Stimulated activated CD8-positive, alpha-beta memory T cell treated with anti-CD3 and anti-CD28 coated beads, Interleukin-2, amount 100 ng/mL, for 1 hour (primary cell): ENCODE data around the gene LAMA3.

Experiments
- DNase-seq, 2 donors: peaks; one replicate each; pipeline ENCODE4 v3.0.0-alpha.2; 2020; ENCODE audit warnings: low read depth in 2 of 2

Gene LAMA3

DNA sequence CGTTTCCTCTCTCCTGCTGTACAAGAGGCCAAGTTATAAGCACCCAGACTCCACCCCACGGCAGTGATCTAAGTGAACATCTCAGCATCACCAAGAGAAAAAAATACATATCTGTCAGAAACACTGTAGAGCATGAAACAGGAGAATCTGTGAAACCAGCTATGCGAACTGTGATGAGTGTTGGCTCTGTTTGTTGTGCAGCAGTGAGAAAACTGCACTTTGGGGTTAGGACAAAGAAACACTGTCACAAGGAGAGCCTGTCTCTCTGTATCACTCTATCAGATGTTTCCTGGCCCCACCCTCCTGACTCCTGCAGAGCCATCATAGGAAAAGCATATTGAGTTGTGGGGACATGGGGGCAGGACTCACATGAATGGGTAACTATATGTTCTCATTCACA lies 87.1 kb downstream of the LAMA3 start:
- no peak for DNase-seq

DNA sequence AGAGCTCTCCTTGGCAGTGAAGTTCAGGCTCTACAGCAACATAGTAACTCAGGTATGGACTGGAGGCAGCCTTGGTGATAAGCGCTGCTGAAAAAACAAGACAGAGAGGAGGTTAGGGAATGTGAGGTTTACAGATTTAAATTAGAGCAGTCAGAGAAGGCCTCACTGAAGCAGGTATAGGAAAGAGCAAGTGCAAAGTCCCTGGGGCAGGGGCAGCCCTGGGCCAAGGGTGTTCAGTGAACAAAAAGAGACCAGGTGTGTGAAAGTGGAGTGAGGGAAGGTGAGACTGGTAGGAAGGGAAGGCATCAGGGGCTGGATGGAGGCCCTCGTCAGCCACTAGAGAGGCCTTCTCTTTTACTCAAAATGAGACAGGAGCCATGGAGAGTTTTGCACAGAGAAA lies 89.6 kb downstream of the LAMA3 start:
- DNase-seq, result no peak

DNA sequence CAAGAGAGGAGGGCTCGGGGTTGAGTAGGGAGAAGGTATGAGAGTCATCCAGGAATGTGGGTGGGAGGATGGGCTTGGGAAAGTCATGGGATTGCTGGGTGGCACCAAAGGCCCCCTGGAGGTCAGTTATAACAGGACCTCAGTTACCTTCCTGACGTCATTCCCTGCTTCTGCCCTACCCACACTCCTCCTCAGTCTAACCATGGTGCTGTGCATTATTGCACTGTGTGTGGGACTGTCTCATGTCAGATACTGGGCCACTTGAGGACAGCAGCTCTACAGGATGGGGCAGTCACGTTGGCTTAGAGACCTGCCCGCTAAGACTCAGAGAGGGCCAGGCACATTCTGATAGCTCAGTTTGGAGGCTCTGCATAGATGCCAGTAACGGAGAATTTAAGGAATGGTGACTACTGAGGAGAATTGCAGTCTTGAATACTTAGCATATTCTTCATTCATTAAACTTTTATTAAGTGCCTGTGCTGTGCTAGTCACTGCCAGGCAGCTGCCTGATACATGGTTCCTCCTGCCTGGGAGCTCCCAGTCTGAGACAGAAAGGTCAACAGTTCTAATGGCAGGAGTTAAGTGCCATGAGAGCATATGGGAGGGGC lies 90.5 kb downstream of the LAMA3 start:
- DNase-seq, result no peak

DNA sequence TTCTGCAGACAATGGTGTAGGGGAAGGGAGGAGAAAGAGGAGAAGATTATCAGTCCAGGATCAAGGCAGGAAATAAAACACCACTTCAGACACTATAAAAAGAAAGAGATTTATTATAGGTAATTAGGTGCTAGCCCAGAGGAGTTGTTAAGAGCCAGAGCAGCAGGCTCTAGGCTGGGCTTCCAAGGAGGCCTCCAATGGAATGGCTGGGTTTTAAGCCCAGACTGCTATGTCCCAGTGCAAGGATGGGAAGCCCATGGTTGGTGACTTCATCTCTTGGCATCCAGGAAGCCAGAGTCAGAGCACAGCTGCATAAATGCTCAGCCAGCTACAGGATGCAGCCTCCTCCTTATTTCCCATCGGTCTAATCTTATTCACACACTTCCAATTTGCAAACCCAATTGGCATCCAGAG lies 95.6 kb downstream of the LAMA3 start:
- DNase-seq, result no peak

DNA sequence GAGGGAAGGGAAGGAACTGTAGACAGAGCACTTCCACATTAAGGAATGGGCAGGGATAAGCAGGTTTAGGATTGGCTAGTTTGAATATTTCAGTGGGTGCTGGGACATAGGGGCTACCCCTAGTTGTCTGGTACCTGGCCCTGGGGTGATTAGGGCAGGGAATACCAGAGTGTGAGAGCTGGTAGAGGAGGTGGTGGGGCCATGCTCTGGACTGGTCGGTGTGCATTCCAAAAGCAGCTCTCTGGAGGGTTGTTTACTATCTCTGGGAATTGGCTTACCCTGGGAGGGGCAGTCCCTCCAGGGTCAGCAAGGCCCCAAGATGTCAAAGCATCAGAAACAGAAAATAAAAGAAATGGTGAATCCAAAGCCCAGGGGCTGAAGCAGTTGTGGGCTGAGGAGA lies 103.8 kb downstream of the LAMA3 start:
- DNase-seq, result no peak

DNA sequence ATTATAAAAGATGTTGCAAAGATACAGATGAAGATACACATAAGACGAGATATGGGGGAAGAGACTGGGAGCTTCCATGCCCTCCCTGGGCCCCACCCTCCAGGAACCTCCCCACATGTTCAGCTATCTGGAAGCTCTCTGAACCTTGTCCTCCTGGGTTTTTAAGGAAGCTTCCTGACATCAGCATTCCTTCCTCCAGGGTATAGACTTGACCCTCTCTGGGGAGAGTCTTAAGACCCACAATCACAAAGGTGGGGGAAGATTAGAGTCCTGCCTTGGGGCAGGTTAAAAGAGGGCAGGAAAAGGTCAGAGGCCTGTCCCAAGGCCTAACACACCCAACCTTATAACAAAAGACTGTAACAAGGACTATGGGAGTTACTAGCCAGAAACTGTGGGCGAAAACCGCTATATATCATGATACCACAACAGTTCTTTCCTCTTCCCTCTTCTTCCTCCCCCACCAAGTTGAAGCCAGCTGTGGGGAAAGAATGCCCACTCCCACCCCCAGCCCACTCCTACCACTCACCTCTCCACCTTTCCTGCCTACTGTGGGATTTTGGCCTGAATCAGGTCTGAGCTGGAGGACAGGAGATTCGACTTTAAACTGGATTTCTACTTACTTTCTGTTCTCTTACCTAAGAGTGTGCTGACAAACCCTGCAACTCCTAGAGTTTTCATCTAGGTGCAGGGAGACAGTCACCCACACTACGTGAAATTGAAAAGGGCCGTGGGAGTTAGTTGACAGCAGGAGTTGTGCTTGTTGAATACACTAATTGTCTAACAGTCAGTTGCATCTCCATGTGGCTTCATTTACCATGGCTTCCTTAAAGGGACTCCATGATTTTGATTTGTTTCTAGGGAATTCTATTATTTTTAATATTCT lies 105.0 kb downstream of the LAMA3 start:
- DNase-seq, result no peak

DNA sequence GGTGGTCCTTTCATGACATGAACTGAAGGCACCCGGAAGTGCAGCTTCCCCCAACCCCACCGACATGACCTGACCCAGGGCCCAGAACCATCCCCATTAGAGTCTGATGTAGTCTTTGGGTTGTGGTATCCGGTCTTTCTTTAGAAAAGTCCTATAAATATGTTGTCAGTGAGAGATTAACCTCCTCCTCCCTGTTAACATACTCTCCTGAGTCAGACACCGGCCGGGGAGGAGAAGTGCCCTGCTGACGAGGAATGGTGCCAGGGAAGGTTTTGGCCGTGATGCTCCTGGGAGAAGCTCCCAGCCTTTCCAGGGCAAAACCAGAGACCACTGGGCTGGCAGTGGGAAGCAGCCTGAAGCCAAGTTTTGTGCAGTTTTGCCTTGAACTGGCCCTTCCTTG lies 109.0 kb downstream of the LAMA3 start:
- DNase-seq, result no peak

DNA sequence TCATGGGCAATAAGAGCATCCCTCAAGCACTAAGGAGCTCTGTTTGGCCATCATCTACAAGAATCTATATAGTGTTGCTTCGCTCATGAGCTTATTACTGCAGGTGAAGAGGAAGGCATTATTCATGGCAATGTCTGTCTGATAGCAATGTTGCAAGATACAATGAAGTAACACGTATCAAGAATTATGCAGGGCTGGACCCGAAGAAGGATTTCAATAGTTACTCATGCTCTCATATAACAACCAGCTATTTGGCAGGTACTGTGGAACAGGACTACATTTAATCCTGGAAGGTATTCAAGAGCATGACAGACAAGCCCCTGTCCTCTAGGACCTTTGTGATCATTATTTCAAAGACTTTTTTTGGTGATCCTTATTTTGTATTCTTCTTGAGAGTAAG lies 109.6 kb downstream of the LAMA3 start:
- DNase-seq, result no peak

DNA sequence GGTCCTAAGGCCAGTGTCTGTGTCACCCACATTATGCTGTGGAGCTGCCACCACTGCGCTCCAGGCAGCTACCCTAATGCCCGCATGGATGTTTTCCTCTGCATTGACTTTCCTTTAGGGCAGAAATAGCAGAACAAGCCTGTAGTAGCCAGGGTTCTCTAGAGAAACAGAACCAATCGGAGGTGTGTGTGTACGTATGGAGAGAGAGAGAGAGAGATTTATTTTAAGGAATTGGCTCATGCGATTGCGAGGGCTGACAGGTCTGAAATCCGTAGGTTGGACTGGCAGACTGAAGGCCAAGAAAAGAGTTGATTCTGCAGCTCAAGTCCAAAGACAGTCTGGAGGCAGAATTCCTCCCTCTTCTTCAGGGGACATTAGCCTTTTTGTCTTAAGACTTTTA lies 110.3 kb downstream of the LAMA3 start:
- DNase-seq, result no peak

DNA sequence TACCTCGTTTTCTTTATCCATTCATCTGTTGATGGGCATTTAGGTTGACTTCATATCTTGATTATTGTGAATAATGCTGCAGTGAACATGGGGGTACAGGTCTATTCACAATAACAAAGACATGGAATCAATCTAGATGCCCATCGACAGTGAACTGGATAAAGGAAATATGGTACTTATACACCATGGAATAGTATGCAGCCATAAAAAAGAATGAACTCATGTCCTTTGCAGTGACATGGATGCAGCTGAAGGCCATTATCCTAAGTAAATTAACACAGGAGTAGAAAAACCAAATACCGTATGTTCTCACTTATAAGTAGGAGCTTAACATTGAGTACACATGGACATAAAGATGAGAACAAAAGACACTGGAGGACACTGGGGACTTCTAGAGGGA lies 111.6 kb downstream of the LAMA3 start:
- no peak for DNase-seq

DNA sequence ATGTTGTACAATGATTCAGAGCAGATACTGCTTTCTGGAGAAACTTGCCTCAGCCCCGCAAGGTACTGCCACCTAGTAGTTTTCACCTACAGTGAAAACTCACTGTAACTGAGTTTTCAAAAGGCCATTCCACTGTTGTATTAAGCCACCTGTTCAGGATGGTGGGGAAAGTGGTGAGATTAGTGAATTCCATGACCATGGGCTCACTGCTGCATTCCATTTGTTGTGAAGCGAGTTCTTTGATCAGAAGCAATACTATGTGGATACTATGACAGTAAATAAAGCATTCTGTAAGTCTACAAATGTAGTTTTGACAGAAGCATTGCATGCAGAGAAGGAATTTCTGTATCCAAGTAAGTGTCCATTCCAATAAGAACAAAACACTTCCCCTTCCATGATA lies 113.6 kb downstream of the LAMA3 start:
- DNase-seq, result no peak

DNA sequence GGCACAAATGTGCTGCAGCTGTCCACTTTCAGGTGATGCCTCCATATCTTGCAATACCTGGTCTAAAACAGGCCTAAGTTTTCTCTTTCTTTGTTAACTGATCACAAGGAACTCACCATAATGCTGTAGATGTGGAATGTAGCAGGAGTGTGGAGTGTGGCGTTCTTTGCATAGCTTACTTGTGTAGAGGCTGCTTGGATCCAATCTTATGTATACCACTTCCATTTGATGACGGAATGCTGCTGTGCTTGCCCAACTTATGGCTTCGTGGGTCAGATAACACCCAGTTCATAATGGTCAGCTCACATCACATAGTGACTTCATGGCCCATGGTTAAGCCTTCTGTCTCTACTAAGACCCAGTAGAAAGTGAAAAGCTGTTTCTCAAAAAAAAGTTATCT lies 114.5 kb downstream of the LAMA3 start:
- DNase-seq, result no peak

DNA sequence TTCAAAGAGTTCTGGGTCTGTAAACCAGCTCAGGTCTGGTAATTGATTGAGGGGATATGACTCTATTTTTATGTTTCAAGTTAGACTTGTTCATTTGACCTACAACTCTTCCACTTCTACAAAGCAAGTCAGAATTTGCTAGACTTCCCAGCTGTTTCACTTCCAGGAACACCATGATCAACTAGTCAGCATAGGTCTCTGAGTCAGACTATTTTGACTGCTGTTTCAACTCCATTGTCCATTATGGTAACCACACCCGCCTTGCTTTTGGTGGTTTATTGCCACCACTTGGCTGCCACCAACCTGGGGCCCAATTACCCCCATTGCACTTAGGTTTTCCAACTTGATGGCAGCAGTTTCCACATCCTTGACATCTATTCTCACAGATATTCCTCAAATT lies 116.6 kb downstream of the LAMA3 start:
- no peak for DNase-seq

DNA sequence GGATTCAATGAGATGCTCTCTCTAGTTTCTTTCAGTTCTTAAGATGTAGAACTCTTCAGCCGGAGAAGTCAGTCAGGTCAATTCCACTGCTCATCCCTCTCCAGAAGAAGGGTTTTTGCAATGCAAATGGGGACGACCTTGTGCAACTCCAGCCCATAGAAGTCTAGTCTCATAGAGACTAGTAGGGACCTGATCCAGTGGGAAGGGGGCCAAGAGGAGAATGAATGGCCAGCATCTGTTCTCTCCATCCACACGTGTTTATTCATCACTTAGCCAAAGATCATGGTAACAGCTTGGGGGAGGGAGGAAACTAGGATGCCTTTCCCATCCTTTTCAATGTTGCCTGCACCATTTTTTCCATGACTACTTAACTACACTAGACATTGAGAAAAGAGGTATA lies 120.2 kb downstream of the LAMA3 start:
- DNase-seq, result no peak

DNA sequence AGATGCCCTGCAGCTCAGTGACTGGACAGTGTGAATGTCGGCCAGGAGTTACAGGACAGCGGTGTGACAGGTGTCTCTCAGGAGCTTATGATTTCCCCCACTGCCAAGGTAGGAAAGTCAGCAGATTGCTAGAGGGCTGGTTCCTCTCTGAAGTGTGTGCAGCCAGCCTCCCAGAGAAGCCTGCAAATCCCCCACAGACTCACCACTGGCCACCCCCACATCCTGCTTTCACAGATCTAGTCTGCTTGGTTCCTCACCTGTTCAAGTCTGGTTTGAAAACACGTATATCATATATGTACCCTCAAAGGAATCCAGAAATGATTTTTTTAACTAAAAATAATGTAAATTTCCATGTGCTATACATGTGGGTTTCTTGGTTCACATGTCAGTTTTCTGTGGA lies 121.1 kb downstream of the LAMA3 start:
- no peak for DNase-seq

DNA sequence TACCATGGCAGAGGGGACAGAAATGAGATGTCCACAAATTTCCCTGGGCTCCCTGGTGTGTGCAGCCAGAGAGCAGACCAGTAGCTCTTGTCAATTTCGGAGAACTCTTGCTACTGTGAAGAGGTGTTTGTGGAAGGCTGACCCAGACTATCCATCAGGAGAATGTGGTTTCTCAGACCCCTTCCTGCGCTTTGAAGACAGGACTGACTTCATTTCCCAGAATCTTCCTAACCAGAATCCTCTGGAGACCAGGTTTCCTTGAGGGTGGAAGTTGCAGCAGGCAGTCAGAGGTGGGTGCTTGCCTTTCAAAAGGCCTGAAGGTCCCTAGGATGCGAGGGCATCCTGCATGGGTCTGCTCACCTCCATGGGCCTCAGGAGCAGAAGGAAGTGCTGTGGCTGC lies 121.9 kb downstream of the LAMA3 start:
- DNase-seq, result no peak

DNA sequence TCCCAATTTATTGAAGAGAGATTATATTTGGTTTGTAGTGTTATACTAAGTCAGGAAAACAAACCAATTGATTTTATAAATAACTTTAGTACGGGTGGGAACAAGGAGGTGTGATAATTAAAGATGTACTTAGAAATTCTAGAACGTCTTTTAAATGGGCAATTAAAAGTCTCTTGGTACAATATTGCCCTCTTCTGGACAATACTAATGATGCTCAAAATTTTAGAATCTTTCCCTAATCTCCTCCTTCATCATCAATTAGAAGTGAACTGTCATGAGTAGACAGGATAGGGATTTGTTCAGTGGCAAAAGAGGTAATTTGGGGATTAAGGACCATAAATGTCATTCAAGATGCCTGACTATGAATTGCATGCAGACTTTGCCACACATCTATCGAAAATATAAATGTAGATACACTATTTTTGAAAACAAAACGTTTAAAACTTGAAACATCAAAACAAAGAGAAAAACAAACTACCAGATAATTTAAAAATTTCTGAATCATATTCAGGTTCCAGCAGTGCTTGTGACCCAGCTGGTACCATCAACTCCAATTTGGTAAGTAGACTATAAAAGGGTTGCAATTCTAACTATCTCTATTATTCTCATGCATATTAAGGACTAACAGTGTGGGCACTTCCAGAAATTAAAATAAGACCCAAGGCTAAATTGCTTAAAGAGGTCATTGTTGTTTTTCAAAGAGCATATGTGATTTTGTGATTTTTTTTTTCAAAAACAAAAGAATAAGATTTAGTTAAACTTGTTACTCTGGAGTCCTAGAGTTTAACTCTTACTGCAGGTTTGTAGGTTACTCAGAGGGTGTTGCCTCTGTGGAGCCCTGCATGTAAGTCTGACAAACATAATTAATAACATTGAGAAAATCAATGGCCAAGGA lies 123.5 kb downstream of the LAMA3 start:
- no peak for DNase-seq

DNA sequence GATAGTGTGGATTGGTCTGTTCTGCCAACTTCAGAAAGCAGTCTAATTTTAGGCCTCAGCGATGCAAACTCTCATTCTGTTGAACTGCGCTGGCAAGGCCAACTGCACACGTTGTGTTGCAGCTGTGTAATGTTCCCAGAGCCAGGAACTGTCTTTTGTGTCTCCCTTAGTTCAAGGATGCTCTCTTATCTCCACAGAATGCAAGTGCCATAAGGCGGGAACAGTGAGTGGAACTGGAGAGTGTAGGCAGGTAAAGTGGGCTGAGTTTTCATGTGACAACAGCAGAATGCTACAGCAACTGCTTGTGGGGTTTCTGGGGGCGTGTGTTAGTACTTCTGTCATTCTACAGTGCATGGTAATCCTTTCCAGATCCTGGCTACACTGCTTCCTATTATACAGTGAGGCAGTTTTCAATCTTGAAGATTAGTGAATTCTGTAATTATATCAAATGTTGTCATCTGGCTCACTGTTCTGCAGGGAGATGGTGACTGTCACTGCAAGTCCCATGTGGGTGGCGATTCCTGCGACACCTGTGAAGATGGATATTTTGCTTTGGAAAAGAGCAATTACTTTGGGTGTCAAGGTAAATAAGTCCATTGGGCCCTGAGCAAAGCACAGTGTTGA lies 125.8 kb downstream of the LAMA3 start:
- no peak for DNase-seq

DNA sequence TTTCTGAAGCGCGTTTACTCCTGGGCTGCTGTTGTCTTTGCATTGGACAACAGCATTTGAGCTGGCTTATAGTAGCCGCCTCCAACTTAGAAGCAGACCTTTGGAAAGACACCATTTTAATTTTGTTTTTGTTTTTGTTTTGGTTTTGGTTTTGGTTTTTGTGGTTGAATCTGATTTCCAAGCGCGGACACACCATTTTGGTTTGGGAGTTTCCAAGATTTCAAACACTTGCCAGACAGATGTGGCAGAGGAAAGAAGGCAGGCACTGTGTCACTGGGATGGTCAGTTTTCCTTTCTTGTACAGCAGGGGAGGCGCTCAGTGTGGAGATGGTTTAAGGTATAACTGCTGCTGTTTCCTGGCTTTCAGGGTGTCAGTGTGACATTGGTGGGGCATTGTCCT lies 126.8 kb downstream of the LAMA3 start:
- no peak for DNase-seq

DNA sequence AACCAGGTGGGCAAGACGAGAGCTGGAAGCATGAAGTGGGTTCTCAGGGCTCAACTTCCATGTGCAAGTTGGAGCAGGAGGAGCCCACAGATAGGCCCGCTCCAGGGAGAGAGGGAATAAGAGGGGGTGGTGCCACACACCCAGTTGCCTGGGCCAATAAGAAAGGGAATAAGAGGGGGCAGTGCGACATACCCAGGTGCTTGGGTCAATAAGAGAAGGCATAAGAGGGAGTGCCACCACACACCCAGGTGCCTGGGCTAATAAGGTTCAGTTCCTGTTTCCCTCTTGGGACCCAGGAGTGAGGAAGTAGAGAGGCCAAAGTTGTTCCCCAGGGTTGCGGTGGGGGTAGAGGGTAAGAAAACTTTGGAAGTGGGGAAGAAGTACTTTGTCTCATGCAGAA lies 127.5 kb downstream of the LAMA3 start:
- no peak for DNase-seq

DNA sequence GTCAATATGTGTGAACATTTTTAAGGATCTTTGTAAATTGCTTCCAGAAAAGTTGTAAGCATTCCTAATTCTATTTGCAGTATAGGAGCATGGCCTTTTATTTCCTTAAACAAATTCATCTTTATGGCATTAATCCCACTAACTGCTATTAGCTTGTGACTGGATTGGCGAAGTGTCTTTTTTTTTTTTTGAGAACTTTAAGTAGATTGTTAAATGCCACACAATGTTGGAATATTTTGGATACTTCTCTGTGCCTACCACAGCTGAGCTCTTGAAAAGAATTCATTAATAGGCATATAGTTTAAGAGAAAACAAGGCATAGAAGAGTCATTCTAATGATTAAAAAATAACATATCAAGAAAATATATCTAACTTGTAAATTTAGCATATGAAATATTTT lies 129.7 kb downstream of the LAMA3 start:
- DNase-seq, result no peak
